ENCODE measurements around the gene METTL9.

DNA sequence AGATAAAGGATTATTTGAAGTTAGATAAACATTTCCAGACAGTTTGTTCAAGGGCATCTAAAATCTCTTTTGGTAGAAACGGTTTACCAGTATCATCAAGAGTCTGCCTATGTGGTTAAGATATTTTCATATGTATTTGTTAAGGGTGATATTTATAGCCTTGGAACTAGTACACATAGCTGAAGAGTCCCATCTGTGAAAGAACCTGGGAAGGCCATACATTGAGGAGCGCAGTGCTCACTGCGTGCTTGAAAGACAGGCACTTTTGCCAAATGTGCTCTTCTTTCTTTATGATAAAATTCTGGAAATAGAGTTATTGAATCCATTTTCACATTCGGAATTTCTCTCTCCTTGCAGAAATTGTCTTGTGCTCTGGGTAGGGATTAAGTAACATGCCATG is 45.3 kb downstream of the METTL9 start:
- TF ChIP-seq, protein P1, sequence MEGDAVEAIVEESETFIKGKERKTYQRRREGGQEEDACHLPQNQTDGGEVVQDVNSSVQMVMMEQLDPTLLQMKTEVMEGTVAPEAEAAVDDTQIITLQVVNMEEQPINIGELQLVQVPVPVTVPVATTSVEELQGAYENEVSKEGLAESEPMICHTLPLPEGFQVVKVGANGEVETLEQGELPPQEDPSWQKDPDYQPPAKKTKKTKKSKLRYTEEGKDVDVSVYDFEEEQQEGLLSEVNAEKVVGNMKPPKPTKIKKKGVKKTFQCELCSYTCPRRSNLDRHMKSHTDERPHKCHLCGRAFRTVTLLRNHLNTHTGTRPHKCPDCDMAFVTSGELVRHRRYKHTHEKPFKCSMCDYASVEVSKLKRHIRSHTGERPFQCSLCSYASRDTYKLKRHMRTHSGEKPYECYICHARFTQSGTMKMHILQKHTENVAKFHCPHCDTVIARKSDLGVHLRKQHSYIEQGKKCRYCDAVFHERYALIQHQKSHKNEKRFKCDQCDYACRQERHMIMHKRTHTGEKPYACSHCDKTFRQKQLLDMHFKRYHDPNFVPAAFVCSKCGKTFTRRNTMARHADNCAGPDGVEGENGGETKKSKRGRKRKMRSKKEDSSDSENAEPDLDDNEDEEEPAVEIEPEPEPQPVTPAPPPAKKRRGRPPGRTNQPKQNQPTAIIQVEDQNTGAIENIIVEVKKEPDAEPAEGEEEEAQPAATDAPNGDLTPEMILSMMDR (conservative IDR thresholded peaks at IDR 0.05) = no peak
- no peak for TF ChIP-seq ZFX (IDR thresholded peaks at IDR 0.05)
